GM19099 (cell line): ENCODE data around the gene CDYL.

Experiments used
- POLR2A ChIP-seq: IDR thresholded peaks from 3 replicates; pipeline ENCODE4 v1.6.1; 2011; ENCODE audit warnings: low read depth; ENCODE audit not compliant: insufficient read length; ENCODE audit errors: extremely low read depth

The CDYL gene

DNA sequence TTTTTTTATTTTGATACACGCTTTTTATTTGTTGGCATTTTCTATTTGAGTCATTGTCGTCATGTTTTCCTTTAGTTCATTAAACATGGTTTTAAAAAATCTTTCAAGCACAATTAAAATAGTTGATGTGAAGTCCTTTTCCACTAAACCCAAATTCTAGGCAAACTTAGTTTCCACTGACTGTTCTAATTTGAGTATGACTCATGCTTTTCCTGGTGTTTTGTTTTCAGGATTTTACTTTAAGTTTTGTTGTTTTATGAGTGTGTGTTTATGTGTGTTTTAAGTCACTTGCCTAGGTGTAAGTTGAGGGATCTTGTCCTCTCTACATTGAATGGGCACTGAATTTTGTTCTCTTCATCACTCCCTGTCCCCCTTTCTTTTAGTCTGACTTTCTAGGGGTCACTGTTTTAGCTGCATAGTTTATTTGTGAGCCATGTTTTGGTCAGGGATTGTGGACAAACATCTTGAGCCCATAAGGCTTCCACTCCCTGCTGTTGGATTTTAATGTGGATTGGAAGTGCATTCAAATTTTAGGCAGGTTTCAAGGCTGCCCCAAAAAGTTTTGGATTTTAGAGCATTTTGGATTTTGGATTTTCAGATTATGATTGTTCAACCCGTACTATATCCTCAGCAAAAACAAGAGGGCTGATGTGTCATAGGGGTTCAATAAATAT lies 94.8 kb downstream of the CDYL start:
- no peak for TF ChIP-seq POLR2A

DNA sequence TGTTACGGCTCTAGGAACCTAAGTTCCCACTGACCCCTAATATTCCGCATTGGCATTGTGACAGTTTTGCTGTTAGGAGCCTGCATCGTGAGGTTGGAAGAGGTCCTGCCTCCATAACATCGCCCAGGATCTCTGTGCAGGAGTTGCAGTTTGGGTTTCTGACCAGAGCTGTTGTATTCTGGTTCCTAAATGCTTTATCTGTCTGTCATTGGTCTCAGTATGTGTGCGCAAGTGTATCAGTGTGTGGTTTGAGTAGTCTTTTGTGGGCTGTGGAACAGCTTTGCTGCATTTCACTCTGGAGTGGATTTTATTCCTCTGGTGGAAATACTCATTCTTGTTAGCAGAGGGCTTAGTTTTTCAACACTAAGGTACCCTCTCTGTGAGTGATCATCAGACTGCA lies 95.6 kb downstream of the CDYL start:
- TF ChIP-seq POLR2A, result no peak

DNA sequence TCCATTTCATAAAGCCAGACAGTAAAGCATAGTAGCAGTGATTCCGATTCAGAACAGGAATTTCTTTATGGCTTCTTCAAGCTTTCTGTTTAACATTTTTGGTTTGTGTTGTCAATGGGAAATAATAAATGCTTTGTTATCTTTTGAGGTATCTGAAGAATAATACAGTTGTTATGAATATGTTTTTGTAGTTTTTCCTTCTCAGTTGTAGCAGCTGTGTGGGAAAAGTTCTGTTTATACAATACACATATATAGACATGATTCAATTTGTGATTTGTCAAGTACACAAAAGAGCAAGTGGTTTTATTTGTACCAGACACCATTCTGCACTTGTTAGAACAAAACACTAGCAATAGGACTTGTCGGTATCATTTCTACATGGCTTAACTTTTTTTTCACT lies 96.6 kb downstream of the CDYL start:
- no peak for TF ChIP-seq POLR2A

DNA sequence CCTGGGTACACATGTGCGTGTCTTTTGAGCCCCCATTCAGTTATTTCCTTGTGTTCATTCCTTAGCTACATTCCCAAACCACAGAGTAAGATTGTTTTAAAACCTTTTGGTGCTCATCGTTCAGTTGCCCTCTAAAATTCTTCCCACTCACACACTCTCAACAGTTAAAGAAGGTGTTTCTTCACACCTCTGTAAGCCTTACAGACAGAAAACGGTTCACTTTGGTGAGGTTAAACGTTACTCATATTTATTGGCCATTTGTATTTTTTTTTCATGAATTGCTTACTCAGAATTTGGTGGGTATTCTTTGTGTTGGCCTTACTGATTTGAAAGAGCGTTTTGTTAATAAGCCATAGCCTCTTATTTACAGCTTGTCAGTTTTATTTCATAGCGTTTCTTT lies 97.7 kb downstream of the CDYL start:
- no peak for TF ChIP-seq POLR2A

DNA sequence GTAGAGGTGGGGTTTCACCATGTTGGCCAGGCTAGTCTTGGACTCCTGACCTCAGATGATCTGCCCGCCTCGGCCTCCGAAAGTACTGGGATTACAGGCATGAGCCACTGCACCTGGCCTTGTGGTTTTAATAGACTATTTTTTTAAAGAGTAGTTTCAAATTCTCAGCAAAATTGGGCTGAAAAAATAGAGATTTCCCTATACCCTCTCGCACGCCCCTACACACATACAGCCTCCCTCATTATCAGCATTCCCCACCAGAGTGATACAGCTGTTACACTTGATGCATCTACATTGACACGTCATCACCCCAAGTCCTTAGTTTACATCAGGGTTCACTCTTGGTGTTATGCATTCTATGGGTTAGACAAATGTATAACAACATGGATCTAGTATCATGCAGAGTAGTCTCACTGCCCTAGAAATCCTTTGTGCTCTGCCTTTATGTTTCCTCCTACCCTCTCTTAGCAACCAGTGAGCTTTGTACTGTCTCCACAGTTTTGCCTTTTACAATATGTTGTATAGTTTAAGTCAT lies 103.6 kb downstream of the CDYL start:
- TF ChIP-seq POLR2A, result no peak

DNA sequence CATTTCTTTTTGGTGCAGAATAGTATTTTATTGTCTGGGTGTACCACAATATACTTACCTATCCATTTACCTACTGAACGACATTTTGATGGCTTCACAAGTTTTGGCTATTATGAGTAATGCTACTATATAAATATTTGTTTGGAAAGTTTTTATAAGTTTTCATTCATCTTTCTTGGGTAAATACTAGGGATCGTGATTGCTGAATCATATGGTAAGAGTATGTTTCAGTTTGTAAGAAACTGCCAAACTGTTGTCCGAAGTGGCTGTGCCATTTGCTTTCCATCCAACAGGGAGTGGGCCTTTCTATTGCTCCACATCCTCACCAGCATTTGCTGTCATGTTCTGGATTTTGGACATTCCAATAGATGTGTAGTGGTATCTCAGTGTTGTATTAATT lies 104.2 kb downstream of the CDYL start:
- no peak for TF ChIP-seq POLR2A

DNA sequence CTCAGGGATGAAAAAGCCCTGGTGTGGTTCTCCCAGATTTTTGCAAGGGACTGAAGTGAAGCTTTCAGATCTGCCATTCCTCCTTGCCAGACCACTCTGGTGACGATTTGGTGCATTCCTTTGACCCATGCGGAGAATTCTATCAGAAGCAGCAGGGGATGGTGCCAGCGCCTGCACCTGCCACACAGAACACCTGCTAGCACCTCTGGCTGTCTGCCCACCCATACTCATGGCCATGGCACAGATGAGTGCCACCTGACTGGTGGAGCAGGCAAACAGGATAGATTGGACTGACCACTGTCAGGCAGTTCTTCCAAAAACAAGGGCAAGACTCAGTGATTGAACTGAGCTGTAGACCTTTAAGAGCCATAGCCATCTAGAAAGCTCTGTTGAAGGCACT lies 107.1 kb downstream of the CDYL start:
- no peak for TF ChIP-seq POLR2A

DNA sequence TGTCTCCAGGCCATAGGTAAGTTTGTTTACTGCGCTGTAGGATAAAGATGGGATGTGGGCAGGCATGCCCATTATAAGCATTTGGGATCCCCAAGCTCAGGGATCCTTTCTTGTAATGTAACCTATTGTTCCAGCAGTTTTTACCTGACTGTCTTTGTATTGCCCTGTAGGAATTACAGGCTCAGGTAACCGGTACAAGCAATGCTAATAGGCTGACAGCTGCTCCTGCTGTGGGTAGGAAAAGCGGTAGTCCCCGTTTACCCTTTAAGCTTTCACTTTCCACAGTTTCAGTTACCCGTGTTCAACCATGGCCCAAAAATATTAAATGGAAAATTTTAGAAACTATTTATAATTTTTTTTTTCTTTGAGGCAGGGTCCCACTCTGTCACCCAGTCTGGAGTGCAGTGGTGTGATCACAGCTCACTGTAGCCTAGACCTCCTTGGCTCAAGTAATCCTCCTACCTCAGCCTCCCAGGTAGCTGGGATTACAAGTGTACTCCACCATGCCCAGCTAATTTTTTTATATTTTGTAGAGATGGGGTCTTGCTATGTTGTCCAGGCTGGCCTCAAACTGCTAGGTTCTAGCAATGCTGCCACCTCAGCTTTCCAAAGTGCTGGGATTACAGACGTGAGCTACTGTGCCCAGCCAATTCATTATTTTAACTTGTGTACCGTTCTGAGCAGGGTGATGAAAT lies 108.6 kb downstream of the CDYL start:
- TF ChIP-seq POLR2A, result no peak

DNA sequence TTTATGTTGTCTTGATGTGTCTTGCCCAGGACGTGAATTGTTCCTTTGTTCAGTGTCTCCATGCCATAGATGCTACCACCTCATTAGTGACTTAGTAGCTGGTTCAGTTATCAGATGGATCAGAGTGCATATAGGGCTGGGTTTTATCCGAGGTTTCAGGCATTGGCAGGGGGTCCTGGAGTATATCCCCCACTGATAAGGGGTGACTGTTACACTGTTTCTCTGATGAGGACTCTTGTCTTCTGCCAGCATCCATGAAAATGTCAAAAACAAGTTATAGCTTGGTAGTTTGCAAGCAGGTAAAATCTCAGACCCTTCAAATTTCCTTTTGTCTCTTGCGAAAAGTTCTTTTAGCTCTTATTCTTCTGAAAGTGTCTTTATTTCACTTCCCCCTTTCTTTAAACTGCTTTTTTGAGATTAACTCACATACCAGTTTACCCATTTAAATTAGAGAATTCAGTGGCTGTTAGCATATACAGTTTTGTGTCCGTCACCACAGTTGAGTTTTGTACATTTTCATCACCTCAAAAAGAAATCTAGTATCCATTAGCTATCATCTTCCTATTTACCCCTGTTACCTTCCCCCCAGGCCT lies 109.2 kb downstream of the CDYL start:
- no peak for TF ChIP-seq POLR2A

DNA sequence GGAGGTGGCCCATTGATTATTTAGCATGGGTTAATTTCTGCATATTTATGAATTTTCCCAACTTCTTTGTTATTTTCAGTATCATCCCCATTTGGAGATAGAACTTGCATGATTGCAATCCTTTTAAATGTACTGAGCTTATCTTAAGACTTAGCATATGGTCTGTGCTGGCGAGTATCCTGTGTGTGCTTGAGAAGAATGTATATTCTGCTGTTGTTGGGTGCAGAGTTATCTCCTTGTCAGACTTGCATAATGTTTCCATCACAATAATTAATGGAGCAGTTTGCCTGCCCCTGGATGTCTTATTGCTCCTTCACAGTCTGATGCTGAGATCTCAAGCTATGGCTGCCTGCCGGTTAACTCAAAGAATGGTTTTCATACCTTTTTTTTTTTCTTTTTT lies 112.6 kb downstream of the CDYL start:
- TF ChIP-seq POLR2A, result no peak

DNA sequence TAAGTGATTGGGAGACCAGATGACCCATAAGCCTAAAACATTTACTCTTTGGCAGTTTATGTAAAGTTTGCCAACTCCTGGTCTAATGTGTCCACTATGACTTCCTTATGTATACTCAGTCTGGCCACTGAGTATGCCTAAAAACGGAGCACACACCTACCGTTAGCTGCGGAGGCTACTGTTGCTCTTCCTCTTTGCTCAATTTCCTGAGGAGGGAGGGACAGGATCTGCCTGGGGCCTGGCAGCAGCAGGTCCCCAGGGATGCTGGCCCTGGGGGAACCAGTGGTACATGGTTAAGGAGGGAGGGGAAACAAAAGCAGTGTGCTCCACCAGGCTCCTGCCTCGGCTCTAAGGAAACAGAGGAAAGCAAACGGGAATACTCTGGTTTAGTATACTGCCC lies 113.5 kb downstream of the CDYL start:
- no peak for TF ChIP-seq POLR2A

DNA sequence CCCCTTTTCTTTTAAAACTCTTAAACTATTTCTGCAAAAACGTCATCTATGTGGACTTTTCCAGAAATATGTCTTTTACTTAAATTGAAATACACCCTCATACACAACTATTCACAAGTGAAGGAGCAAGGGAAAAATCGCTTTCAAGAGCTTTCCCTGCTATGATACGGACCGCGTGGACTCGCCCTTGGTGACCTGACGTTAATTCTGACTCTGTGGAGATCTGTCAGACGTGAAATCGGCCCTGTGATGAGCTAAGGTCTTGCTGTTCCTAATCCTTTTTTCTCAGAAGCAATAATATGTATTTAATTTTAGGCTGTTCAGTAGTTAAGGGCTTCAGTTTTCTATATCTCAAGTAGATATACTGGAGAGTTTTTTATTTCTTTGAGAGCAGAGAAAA lies 114.0 kb downstream of the CDYL start:
- no peak for TF ChIP-seq POLR2A

DNA sequence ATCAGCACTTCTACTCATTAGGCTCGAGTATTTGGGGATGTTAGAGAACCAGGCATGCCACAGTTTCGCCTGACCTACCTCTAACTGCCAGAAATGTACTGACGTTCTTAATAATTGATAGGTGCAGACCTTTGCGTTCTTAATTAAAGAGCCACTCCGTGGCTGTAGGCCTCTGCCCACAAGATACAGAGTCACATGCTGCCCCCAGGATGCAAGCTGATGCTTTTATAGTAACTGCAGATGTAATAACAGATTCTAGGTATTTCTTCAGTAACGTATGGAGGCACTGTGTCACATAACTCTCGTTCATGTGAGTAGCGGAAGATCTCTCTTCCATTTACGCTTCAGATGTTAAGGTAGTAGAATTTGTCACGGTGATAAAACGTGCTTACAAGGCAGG lies 114.4 kb downstream of the CDYL start:
- TF ChIP-seq POLR2A, result no peak

DNA sequence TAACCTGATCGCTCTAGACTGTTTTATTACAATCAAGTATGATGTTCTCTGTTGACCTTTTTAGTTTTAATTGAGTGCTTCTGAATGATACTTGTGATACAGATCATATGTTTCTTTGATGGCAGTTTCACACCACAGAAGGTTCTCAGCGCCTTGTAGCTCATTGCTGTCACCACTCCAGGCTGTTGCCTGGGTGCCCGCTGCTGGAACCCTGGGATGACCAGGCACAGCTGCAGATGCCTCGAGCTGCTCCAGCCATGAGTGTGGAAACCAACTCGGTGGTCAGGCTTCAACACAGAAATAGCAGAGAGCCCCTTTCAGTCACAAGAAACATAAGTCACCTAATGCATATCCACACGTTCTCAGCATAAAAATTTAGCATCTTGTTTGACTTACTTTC lies 114.9 kb downstream of the CDYL start:
- no peak for TF ChIP-seq POLR2A

DNA sequence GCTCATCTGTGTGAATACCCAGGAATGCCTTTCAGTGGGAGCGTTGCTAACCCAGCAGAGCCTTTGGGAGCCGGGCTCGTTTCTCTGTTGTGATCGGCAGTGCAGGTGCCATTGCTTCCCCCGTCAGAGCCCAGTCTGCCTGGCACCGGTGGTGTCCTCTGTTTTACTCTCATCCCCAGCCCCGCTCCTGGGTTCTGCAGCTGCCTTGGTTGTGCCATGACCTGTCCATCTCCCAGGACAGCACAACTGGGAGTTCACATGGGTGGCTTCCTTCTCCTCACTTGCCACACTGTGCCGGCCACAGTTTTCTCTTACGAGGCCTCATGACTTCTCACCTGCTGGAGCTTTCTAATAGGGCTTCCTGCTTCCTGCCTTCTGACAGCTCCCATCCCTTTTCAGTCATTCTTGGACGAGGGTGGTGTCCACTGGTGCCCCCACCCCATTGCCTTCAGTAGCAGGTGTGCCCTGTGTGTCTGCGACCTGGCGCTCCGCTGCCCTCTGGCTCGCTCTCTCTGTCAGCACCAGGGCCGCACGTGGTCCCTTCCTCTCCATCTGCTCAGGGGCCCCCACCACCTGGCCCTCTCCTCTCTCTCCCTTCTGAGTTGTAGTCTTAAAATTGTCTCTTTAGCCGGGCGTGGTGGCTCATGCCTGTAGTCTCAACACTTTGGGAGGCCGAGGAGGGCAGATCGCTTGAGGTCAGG lies 116.7 kb downstream of the CDYL start:
- TF ChIP-seq POLR2A, result no peak

DNA sequence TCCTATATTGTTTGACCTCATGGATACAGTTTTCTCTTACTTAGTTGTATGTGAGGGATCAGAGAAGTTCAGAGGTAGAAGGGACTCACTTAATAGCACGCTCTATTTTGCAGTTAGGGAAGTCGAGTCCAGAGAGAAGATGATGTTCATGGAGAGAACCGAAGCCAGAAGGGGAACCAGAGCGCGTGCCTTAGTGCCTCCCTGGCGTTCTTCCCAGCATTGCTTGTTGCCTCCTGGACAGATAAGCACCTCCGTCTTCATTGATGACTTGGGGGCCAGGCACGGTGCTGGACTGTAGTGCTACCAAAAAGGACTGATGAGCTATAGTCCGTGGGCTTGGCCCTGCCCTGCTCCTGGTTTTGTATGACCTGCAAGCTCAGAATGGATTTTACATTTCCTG lies 117.8 kb downstream of the CDYL start:
- TF ChIP-seq POLR2A, result no peak

DNA sequence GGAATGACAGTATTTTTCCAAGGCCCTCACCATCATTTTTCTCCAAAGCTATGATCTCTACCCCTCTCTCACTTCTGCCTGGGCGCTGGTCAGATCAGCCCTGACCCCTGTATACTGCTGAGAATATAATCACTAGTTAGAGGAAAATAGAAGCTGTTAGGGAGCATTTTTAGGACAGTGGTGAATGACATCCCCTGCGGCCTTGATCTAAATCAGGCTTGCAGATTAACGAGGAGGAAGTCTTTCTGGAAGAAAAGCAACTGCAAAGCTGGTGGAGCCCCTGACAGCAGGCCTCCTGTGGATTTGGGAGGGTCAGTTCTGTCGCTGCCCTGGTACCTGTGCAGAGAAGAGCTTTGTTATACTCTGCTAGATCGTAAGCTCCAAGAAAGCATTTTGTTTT lies 119.8 kb downstream of the CDYL start:
- TF ChIP-seq POLR2A, result no peak
